Gastroesophageal sphincter (tissue), 3 donors: ENCODE results near the gene BIRC7.

ENCODE experiments used
- POLR2A ChIP-seq, 2 donors: fragments of 450-650 bp; IDR thresholded peaks; one replicate each; pipeline ENCODE4 v1.6.1; 2017; ENCODE audit warnings: antibody characterized with exemption in 2 of 2, mild to moderate bottlenecking in 2 of 2, moderate library complexity in 1 of 2
- POLR2AphosphoS5 ChIP-seq: sonication (generic); formaldehyde crosslinking; IDR thresholded peaks from one replicate; pipeline ENCODE4 v1.6.1; 2017; ENCODE audit warnings: antibody characterized with exemption
- TF ChIP-seq, protein P1 (sequence below), 4 experiments: fragments of 200-600 bp in 2 of 4; fragments of 450-650 bp in 2 of 4; sonication (generic) in 1 of 4; IDR thresholded peaks; one replicate each; pipeline ENCODE4 v1.5.1; 2017 to 2019; ENCODE audit warnings: antibody characterized with exemption in 4 of 4, mild to moderate bottlenecking in 2 of 4, moderate library complexity in 2 of 4

DNA sequence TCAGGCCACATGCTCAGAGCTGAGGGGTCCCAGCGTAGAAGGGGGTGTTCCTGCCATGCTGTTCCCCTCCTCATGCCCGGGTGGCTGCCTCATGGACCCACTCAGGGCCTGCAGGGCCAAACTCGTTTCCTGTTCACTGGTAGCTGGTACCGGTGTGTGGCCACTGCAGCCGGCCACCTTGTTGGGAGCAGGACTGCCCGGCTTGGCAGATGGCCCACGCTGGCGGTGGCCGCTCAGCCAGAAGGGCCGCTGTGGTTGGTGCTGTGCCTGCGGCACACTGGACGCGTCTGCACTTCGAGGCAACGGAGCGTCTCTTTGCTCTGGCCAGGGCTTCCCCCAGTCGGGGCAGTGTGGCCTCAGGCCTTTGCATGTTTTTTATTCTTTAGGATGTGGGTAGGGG, 47.2 kb downstream of the BIRC7 start:
- TF ChIP-seq, protein P1, sequence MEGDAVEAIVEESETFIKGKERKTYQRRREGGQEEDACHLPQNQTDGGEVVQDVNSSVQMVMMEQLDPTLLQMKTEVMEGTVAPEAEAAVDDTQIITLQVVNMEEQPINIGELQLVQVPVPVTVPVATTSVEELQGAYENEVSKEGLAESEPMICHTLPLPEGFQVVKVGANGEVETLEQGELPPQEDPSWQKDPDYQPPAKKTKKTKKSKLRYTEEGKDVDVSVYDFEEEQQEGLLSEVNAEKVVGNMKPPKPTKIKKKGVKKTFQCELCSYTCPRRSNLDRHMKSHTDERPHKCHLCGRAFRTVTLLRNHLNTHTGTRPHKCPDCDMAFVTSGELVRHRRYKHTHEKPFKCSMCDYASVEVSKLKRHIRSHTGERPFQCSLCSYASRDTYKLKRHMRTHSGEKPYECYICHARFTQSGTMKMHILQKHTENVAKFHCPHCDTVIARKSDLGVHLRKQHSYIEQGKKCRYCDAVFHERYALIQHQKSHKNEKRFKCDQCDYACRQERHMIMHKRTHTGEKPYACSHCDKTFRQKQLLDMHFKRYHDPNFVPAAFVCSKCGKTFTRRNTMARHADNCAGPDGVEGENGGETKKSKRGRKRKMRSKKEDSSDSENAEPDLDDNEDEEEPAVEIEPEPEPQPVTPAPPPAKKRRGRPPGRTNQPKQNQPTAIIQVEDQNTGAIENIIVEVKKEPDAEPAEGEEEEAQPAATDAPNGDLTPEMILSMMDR (IDR thresholded peaks at IDR 0.05) = no peak
- TF ChIP-seq POLR2A (IDR thresholded peaks at IDR 0.05) = no peak
- no peak for TF ChIP-seq POLR2AphosphoS5
